22Rv1 (cell line): ENCODE data around the gene SLC29A3.

Experiments used
- ZFX ChIP-seq: fragments of 450-650 bp; IDR thresholded peaks from 2 replicates; pipeline ENCODE4 v1.6.1; 2017; ENCODE audit warnings: antibody characterized with exemption, borderline replicate concordance
- TF ChIP-seq, protein P1 (sequence below): fragments of 450-650 bp; IDR thresholded peaks from 2 replicates; pipeline ENCODE4 v1.5.1; 2017; ENCODE audit warnings: mild to moderate bottlenecking

GRCh38 chr10:71396711-71397295 is 77.7 kb downstream of the SLC29A3 start, which contains the start of gene CDH23:
- TF ChIP-seq, protein P1, sequence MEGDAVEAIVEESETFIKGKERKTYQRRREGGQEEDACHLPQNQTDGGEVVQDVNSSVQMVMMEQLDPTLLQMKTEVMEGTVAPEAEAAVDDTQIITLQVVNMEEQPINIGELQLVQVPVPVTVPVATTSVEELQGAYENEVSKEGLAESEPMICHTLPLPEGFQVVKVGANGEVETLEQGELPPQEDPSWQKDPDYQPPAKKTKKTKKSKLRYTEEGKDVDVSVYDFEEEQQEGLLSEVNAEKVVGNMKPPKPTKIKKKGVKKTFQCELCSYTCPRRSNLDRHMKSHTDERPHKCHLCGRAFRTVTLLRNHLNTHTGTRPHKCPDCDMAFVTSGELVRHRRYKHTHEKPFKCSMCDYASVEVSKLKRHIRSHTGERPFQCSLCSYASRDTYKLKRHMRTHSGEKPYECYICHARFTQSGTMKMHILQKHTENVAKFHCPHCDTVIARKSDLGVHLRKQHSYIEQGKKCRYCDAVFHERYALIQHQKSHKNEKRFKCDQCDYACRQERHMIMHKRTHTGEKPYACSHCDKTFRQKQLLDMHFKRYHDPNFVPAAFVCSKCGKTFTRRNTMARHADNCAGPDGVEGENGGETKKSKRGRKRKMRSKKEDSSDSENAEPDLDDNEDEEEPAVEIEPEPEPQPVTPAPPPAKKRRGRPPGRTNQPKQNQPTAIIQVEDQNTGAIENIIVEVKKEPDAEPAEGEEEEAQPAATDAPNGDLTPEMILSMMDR = no peak
- no peak for TF ChIP-seq ZFX
